GM15510 (cell line): ENCODE results near the gene GAPVD1.

Experiments
- POLR2A ChIP-seq: IDR thresholded peaks from 3 replicates; pipeline ENCODE4 v1.6.1; 2011; ENCODE audit warnings: borderline replicate concordance; ENCODE audit not compliant: insufficient read length; ENCODE audit errors: extremely low read depth

The GAPVD1 gene

GRCh38 chr9:125415583-125416460 lies 154.2 kb downstream of the GAPVD1 start:
- TF ChIP-seq POLR2A: no peak

- no peak for TF ChIP-seq POLR2A
These were observed 154.9 kb downstream of the GAPVD1 start for GRCh38 chr9:125416517-125416916.
